Right hindlimb (tissue), 1 donor: ENCODE results near the gene NFAM1.
A peak's percentile ranks its signal among the peaks of the same experiment; 100 is the strongest.

Source experiments
- DNase-seq: peaks from one replicate; pipeline ENCODE4 v3.0.0-alpha.2; 2018

NFAM1 gene

GRCh38 chr22:42412744-42413333 lies 19.4 kb downstream of the NFAM1 start:
- peak; percentile 56 for DNase-seq

- DNase-seq: no peak
Measured at GRCh38 chr22:42410708-42411107, 21.5 kb downstream of the NFAM1 start.

- no peak for DNase-seq
Measured at GRCh38 chr22:42408810-42409529, 23.2 kb downstream of the NFAM1 start.

GRCh38 chr22:42408276-42408675 lies 23.9 kb downstream of the NFAM1 start:
- no peak for DNase-seq

GRCh38 chr22:42404266-42404665 lies 27.9 kb downstream of the NFAM1 start:
- DNase-seq: no peak

GRCh38 chr22:42401535-42402334 lies 30.5 kb downstream of the NFAM1 start:
- DNase-seq: no peak

- no peak for DNase-seq
Measured at GRCh38 chr22:42400811-42401534, 31.2 kb downstream of the NFAM1 start.

- DNase-seq: no peak
Measured at GRCh38 chr22:42399315-42400271, 32.6 kb downstream of the NFAM1 start.

GRCh38 chr22:42397332-42398249 lies 34.6 kb downstream of the NFAM1 start:
- DNase-seq: no peak

GRCh38 chr22:42396621-42397331 lies 35.4 kb downstream of the NFAM1 start:
- no peak for DNase-seq

GRCh38 chr22:42389143-42389542 lies 43.1 kb downstream of the NFAM1 start:
- no peak for DNase-seq

GRCh38 chr22:42388130-42388797 lies 43.9 kb downstream of the NFAM1 start:
- peak; percentile 77 for DNase-seq

GRCh38 chr22:42387631-42388030 lies 44.6 kb downstream of the NFAM1 start:
- DNase-seq: no peak

GRCh38 chr22:42385696-42386095 lies 46.5 kb downstream of the NFAM1 start:
- no peak for DNase-seq

- DNase-seq: no peak
Measured at GRCh38 chr22:42384506-42384905, 47.7 kb downstream of the NFAM1 start.

- no peak for DNase-seq
Measured at GRCh38 chr22:42383851-42384417, 48.3 kb downstream of the NFAM1 start.

- DNase-seq: no peak
Measured at GRCh38 chr22:42383287-42383686, 48.9 kb downstream of the NFAM1 start.

- DNase-seq: peak; percentile 62
Measured at GRCh38 chr22:42380769-42381551, 51.2 kb downstream of the NFAM1 start.
